Measurements from ENCODE around the gene ARAP3. TPM values are rescaled to one million over a fixed set of nuclear protein-coding genes. Genes with fewer than 3 reads are reported as not detected.
A peak's percentile ranks its signal among the peaks of the same experiment; 100 is the strongest.

The ARAP3 gene
- total RNA-seq, 1 experiment from 2014 or later: 2.5 TPM

DNA sequence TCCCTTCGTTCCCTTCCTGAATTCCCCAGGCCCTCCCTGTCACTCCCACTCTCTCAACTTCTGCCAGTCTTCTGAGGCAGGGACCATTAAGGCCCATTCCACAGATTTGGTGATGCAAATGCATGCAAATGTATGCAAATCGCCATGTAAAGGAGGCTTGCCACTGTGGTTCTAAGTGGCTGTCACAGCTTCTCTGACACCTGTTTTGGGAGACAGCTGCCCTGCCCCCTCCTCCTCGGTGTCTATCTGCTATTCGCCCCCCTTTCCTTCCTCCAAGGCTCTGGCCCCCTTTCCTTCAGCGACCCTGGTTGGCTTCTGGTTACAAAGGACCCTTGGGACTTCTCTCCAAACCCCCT is 10.5 kb upstream of the ARAP3 start:
- H3K36me3 ChIP-seq (ENCODE audit: control insufficient read depth, insufficient read depth, low read length): no peaks in the 10 kb centered on the region
- H3K4me1 ChIP-seq (ENCODE audit: control insufficient read depth, insufficient read depth, low read length): no peaks in the 10 kb centered on the region
- peaks cover 3% of the 10 kb centered on the region for H3K27me3 ChIP-seq (ENCODE audit: control insufficient read depth, insufficient read depth, low read length)
- ChIA-PET POLR2A (no interaction called here), CTCF (interaction anchor here (0.6 to 2.4 kb wide), 7 partner anchors 16 to 269 kb away, joined by 3 to 30 read pairs (median 4); no protein-coding TSS in a partner anchor)
- no peak overlapping the region for H3K27ac ChIP-seq (ENCODE audit: low read length)
- DNase-seq (ENCODE audit: low read depth, low spot score) (no peak), ATAC-seq (no peak)
- H3K9me3 ChIP-seq (ENCODE audit: control insufficient read depth, insufficient read depth, low read depth, low read length): no peaks in the 10 kb centered on the region
- TF ChIP-seq SIN3A (IDR thresholded peaks at IDR 0.05; ENCODE audit: borderline replicate concordance, insufficient read depth, low read depth, low read length): no peak
- TF ChIP-seq, protein P1, sequence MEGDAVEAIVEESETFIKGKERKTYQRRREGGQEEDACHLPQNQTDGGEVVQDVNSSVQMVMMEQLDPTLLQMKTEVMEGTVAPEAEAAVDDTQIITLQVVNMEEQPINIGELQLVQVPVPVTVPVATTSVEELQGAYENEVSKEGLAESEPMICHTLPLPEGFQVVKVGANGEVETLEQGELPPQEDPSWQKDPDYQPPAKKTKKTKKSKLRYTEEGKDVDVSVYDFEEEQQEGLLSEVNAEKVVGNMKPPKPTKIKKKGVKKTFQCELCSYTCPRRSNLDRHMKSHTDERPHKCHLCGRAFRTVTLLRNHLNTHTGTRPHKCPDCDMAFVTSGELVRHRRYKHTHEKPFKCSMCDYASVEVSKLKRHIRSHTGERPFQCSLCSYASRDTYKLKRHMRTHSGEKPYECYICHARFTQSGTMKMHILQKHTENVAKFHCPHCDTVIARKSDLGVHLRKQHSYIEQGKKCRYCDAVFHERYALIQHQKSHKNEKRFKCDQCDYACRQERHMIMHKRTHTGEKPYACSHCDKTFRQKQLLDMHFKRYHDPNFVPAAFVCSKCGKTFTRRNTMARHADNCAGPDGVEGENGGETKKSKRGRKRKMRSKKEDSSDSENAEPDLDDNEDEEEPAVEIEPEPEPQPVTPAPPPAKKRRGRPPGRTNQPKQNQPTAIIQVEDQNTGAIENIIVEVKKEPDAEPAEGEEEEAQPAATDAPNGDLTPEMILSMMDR (IDR thresholded peaks at IDR 0.05): no peak
- TF ChIP-seq TCF7L2 (IDR thresholded peaks at IDR 0.05; ENCODE audit: low read depth, low read length): no peak
- TF ChIP-seq REST (IDR thresholded peaks at IDR 0.05; ENCODE audit: insufficient read depth in 1 of 2, low read depth in 2 of 2, low read length in 1 of 2): no peak
- no peak for TF ChIP-seq POLR2AphosphoS5 (IDR thresholded peaks at IDR 0.05; ENCODE audit: low read depth, low read length)
- in situ Hi-C loops (cut with HindIII; ENCODE audit: low pct_unique_long_range_greater_than_20kb, low sequenced_read_pairs) (no loop called here), intact Hi-C loops (cut with micrococcal nuclease; ENCODE audit: unreplicated experiment) (loop anchor here (1.0 to 2.0 kb wide), 2 partner anchors 186 to 268 kb away; partner anchors contain the start of gene PCDH1)
- no TSS peak for BruUV-seq (replicated peaks)
- H3K4me3 ChIP-seq (ENCODE audit: low read depth in 2 of 2, low read length in 2 of 2): peak overlapping the region; percentile 30 to 67

DNA sequence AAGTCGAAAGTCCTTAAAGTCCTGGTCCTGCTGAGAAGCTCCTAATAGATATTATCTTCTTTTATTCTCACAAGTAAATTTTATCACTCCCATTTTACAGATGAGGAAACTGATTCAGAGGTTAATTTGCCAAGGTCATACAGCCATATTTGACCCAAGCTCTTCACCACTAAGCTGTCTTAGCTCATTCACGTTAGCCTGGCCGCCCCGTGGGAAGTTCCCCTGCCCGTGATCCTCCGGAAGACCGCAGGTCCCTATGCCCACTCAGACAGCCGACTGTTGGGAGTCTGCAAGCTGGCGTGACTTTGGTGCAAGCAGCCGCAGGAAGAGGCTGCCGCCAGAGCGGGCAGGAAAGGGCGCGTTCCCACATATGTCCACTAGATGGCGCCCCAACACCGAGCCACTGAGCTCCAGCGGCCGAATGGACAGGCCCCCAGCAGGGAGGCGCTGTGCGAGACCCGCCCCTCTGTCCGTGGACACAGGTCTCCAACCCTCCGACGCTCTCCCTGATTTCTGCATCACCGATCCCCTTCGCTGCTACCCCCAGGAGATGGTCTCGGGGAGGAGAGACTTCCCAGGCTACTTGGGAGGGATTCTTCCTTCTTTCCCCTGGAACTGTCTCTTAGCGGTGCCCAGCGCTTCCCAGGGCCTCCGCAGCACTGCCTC is 10.0 kb upstream of the ARAP3 start:
- no peak for TF ChIP-seq TCF7L2 (IDR thresholded peaks at IDR 0.05; ENCODE audit: low read depth, low read length)
- TF ChIP-seq, protein P1 (IDR thresholded peaks at IDR 0.05): peak; percentile 98
- intact Hi-C loops (cut with micrococcal nuclease; ENCODE audit: unreplicated experiment): loop anchor here (1.0 to 2.0 kb wide), 2 partner anchors 187 to 268 kb away; partner anchors contain the start of gene PCDH1
- ATAC-seq (peak; percentile 93), DNase-seq (ENCODE audit: low read depth, low spot score) (peak; percentile 50)
- Histone ChIP-seq H3K4me1 (ENCODE audit: control insufficient read depth, insufficient read depth, low read length) (no peaks in the 10 kb centered on the region), H3K36me3 (ENCODE audit: control insufficient read depth, insufficient read depth, low read length) (no peaks in the 10 kb centered on the region), H3K27ac (ENCODE audit: low read length) (no peak overlapping the region), H3K27me3 (ENCODE audit: control insufficient read depth, insufficient read depth, low read length) (peaks cover 3% of the 10 kb centered on the region), H3K4me3 (ENCODE audit: low read depth in 2 of 2, low read length in 2 of 2) (peak overlapping the region; percentile 30 to 67), H3K9me3 (ENCODE audit: control insufficient read depth, insufficient read depth, low read depth, low read length) (no peaks in the 10 kb centered on the region)
- ChIA-PET CTCF (interaction anchor here (0.9 to 2.4 kb wide), 6 partner anchors 15 to 277 kb away, joined by 3 to 30 read pairs (median 4); partner anchors contain the start of gene RNF14), POLR2A (interaction anchor here (0.7 kb wide), 1 partner anchor 256 kb away, joined by 3 read pairs; no protein-coding TSS in a partner anchor)
- BruUV-seq (replicated peaks): no TSS peak
- in situ Hi-C loops (cut with HindIII; ENCODE audit: low pct_unique_long_range_greater_than_20kb, low sequenced_read_pairs): no loop called here
